Liver (tissue), 9 donors: ENCODE data around the gene UBE2L5. TPM values are rescaled to one million over a fixed set of nuclear protein-coding genes. Genes with fewer than 3 reads are reported as not detected.
"Not testable (repeated sequence)": the region's sequence is repeated elsewhere in the genome, so short reads cannot be mapped to it uniquely, and the experiment has no call there.

Experiments used
- DNase-seq: peaks from one replicate; pipeline ENCODE4 v3.0.0-alpha.2; 2017; ENCODE audit warnings: low spot score
- H3K27ac ChIP-seq, 2 donors: one replicate each; pipeline ENCODE4 v1.7.0; 2013; ENCODE audit warnings: inconsistent platforms in 2 of 2, low read length in 2 of 2, control low read depth in 1 of 2, low read depth in 1 of 2, mild to moderate bottlenecking in 1 of 2
- H3K27me3 ChIP-seq, 4 donors: one replicate each; pipeline versions ENCODE4 v1.6.1 to v1.7.0; 2013; ENCODE audit warnings: low read length in 3 of 4, inconsistent platforms in 1 of 4, mild to moderate bottlenecking in 1 of 4, moderate library complexity in 1 of 4; ENCODE audit not compliant: control insufficient read depth in 4 of 4, insufficient read depth in 4 of 4
- H3K36me3 ChIP-seq, 4 donors: one replicate each; pipeline versions ENCODE4 v1.6.1 to v1.7.0; 2013; ENCODE audit warnings: low read length in 3 of 4, mild to moderate bottlenecking in 3 of 4, low read depth in 1 of 4, moderate library complexity in 1 of 4; ENCODE audit not compliant: control insufficient read depth in 4 of 4, insufficient read depth in 3 of 4
- H3K4me1 ChIP-seq, 4 donors: one replicate each; pipeline versions ENCODE4 v1.6.1 to v1.7.0; 2013; ENCODE audit warnings: low read length in 3 of 4, mild to moderate bottlenecking in 3 of 4, moderate library complexity in 1 of 4; ENCODE audit not compliant: control insufficient read depth in 4 of 4, insufficient read depth in 4 of 4
- H3K4me3 ChIP-seq, 3 donors: one replicate each; pipeline versions ENCODE4 v1.6.1 to v1.7.0; 2013; ENCODE audit warnings: low read length in 3 of 3, control low read depth in 1 of 3, low read depth in 1 of 3, mild to moderate bottlenecking in 1 of 3
- H3K9ac ChIP-seq, 2 donors: one replicate each; pipeline ENCODE4 v1.7.0; 2013; ENCODE audit warnings: low read length in 2 of 2, mild to moderate bottlenecking in 2 of 2, moderate library complexity in 2 of 2, control low read depth in 1 of 2, low read depth in 1 of 2
- H3K9me3 ChIP-seq, 4 donors: one replicate each; pipeline versions ENCODE4 v1.6.1 to v1.7.0; 2013; ENCODE audit warnings: low read length in 3 of 4; ENCODE audit not compliant: control insufficient read depth in 4 of 4
- ATF3 ChIP-seq: IDR thresholded peaks from 2 replicates; pipeline ENCODE4 v1.6.1; 2016; ENCODE audit warnings: antibody characterized with exemption
- CTCF ChIP-seq: fragments of 150-350 bp; IDR thresholded peaks from 2 replicates; pipeline ENCODE4 v1.5.1; 2017; ENCODE audit warnings: improper control_type of control experiment, low read depth, low read length; ENCODE audit not compliant: missing input control
- EGR1 ChIP-seq, 2 donors: IDR thresholded peaks; 2 replicates each; pipeline ENCODE4 v1.6.1; 2016 to 2018; ENCODE audit warnings: antibody characterized with exemption in 2 of 2, low read depth in 2 of 2
- FOXA1 ChIP-seq: IDR thresholded peaks from 2 replicates; pipeline ENCODE4 v1.6.1; 2016; ENCODE audit warnings: antibody characterized with exemption
- FOXA2 ChIP-seq: IDR thresholded peaks from 2 replicates; pipeline ENCODE4 v1.6.1; 2016; ENCODE audit warnings: antibody characterized with exemption
- GABPA ChIP-seq, 2 donors: IDR thresholded peaks in 1 of 2; conservative IDR thresholded peaks in 1 of 2; 2 replicates each; pipeline ENCODE4 v1.6.1; 2016; ENCODE audit warnings: antibody characterized with exemption in 2 of 2, mild to moderate bottlenecking in 1 of 2, moderate library complexity in 1 of 2
- HNF4A ChIP-seq, 2 donors: conservative IDR thresholded peaks; 2 replicates each; pipeline ENCODE4 v1.6.1; 2016; ENCODE audit warnings: antibody characterized with exemption in 2 of 2, mild to moderate bottlenecking in 2 of 2
- HNF4G ChIP-seq: IDR thresholded peaks from 2 replicates; pipeline ENCODE4 v1.6.1; 2016; ENCODE audit warnings: antibody characterized with exemption
- JUND ChIP-seq, 2 donors: IDR thresholded peaks; 2 replicates each; pipeline ENCODE4 v1.6.1; 2016; ENCODE audit warnings: antibody characterized with exemption in 2 of 2
- MAX ChIP-seq: IDR thresholded peaks from 2 replicates; pipeline ENCODE4 v1.6.1; 2016; ENCODE audit warnings: antibody characterized with exemption
- NR2F2 ChIP-seq: IDR thresholded peaks from 2 replicates; pipeline ENCODE4 v1.6.1; 2016; ENCODE audit warnings: antibody characterized with exemption
- RAD21 ChIP-seq, 2 donors: IDR thresholded peaks; 2 replicates each; pipeline ENCODE4 v1.6.1; 2016; ENCODE audit warnings: antibody characterized with exemption in 2 of 2, mild to moderate bottlenecking in 2 of 2
- REST ChIP-seq: IDR thresholded peaks from 2 replicates; pipeline ENCODE4 v1.6.1; 2016; ENCODE audit warnings: antibody characterized with exemption, mild to moderate bottlenecking
- RXRA ChIP-seq, 2 donors: IDR thresholded peaks; 2 replicates each; pipeline ENCODE4 v1.6.1; 2017 to 2018; ENCODE audit warnings: antibody characterized with exemption in 2 of 2, mild to moderate bottlenecking in 1 of 2
- SP1 ChIP-seq: IDR thresholded peaks from 2 replicates; pipeline ENCODE4 v1.6.1; 2018; ENCODE audit warnings: antibody characterized with exemption, mild to moderate bottlenecking
- TAF1 ChIP-seq: conservative IDR thresholded peaks from 2 replicates; pipeline ENCODE4 v1.6.1; 2016; ENCODE audit warnings: antibody characterized with exemption, mild to moderate bottlenecking
- YY1 ChIP-seq: IDR thresholded peaks from 2 replicates; pipeline ENCODE4 v1.6.1; 2016; ENCODE audit warnings: antibody characterized with exemption, mild to moderate bottlenecking
- ZBTB33 ChIP-seq: IDR thresholded peaks from 2 replicates; pipeline ENCODE4 v1.6.1; 2016; ENCODE audit warnings: antibody characterized with exemption
- WGBS: extraction: QIAGEN DNeasy Blood & Tissue Kit; methylation state at CpG from one replicate; pipeline ENCODE4 v1.1.7; 2013; 5-methylcytosine and 5-hydroxymethylcytosine counted together
- polyA plus RNA-seq, 2 donors: library from polyadenylated mRNA; stranded (reverse) in 1 of 2; unstranded in 1 of 2; fragments of 200-250 nt in 1 of 2; fragments of >200 nt in 1 of 2; fragmentation: Nextera tagmentation in 1 of 2; extraction: Ambion mirVana in 1 of 2; gene quantifications; one replicate each; pipeline versions ENCODE4 v1.2.1 to v1.2.3, GENCODE V29; 2013 to 2015
- total RNA-seq, 2 donors: library from RNA; depleted of rRNA; stranded (reverse); fragments of >200 nt; gene quantifications; one replicate each; pipeline ENCODE4 v1.2.3, GENCODE V29; 2014
- donor health status: healthy.
- donor health status: healthy.
- donor health status: healthy.
- donor health status: healthy.
- donor health status: healthy.

The UBE2L5 gene
- total and polyA plus RNA-seq, 4 donors: 0.10 TPM; not detected in 3

- no peaks in the 10 kb centered on the region for H3K9me3 ChIP-seq
- H3K27me3 ChIP-seq: no peaks in the 10 kb centered on the region
- WGBS: 56% methylated on average over 8 of the region's 8 CpGs
- no peak overlapping the region for H3K9ac ChIP-seq
- no peak for DNase-seq
- H3K27ac ChIP-seq: no peak overlapping the region
- H3K4me3 ChIP-seq: no peak overlapping the region
- peaks cover 0 to 5% (median 2%) of the 10 kb centered on the region in 4 donors for H3K4me1 ChIP-seq
- no peaks in the 10 kb centered on the region for H3K36me3 ChIP-seq
- no peak for TF ChIP-seq EGR1 (IDR thresholded peaks at IDR 0.05; ENCODE audit: low read depth in 2 of 2)
These were observed 18.8 kb downstream of the UBE2L5 start for GRCh38 chr13:30440910-30441703.

GRCh38 chr13:30442926-30443325 lies 20.6 kb downstream of the UBE2L5 start:
- H3K4me3 ChIP-seq: no peak overlapping the region
- H3K27me3 ChIP-seq: no peaks in the 10 kb centered on the region
- H3K4me1 ChIP-seq: peaks cover 0 to 5% (median 2%) of the 10 kb centered on the region in 4 donors
- no peak for DNase-seq
- no peak overlapping the region for H3K9ac ChIP-seq
- WGBS: 83% methylated on average over 5 of the region's 5 CpGs
- no peak for TF ChIP-seq JUND (IDR thresholded peaks at IDR 0.05)
- TF ChIP-seq HNF4A (conservative IDR thresholded peaks at IDR 0.05): no peak
- no peak for TF ChIP-seq FOXA2
- no peak for TF ChIP-seq MAX
- TF ChIP-seq REST: no peak
- no peak for TF ChIP-seq GABPA (IDR thresholded peaks at IDR 0.05 in 1 of 2, conservative IDR thresholded peaks at IDR 0.05 in 1 of 2)
- no peak for TF ChIP-seq RAD21 (IDR thresholded peaks at IDR 0.05)
- no peak for TF ChIP-seq NR2F2
- TF ChIP-seq SP1: no peak
- no peak for TF ChIP-seq CTCF
- TF ChIP-seq YY1: no peak
- TF ChIP-seq ATF3: no peak
- no peak for TF ChIP-seq TAF1
- TF ChIP-seq RXRA (IDR thresholded peaks at IDR 0.05): no peak
- no peak for TF ChIP-seq HNF4G
- no peak for TF ChIP-seq EGR1 (IDR thresholded peaks at IDR 0.05; ENCODE audit: low read depth in 2 of 2)
- TF ChIP-seq FOXA1: no peak
- no peak for TF ChIP-seq ZBTB33
- H3K9me3 ChIP-seq: no peaks in the 10 kb centered on the region
- no peaks in the 10 kb centered on the region for H3K36me3 ChIP-seq
- no peak overlapping the region for H3K27ac ChIP-seq

- not testable (repeated sequence) for H3K4me3 ChIP-seq, H3K9ac ChIP-seq, H3K27ac ChIP-seq, H3K9me3 ChIP-seq, H3K4me1 ChIP-seq, H3K27me3 ChIP-seq, DNase-seq, H3K36me3 ChIP-seq
- 96% methylated on average over 3 of the region's 3 CpGs for WGBS
These were observed 21.2 kb downstream of the UBE2L5 start for GRCh38 chr13:30443491-30443890.
